ENCODE data around the gene NINJ2.

DNA sequence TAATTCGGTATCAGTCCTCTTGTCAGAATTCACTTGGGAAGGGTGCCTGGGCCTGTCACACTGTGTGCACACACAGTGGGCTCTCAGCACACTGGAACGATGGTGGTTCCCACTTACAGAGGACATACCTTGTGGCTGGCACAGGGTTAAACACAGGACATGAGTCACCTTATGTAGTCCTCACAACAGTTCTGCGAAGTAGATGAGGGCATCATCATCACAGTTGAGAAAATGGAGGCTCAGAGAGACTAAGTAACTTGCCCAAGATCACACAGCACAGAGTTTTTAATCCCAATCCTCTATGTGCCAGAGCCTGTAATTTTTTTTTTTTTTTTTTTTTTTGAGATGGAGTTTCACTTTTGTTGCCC is 90.7 kb downstream of the NINJ2 start:
- TF ChIP-seq, protein P1, sequence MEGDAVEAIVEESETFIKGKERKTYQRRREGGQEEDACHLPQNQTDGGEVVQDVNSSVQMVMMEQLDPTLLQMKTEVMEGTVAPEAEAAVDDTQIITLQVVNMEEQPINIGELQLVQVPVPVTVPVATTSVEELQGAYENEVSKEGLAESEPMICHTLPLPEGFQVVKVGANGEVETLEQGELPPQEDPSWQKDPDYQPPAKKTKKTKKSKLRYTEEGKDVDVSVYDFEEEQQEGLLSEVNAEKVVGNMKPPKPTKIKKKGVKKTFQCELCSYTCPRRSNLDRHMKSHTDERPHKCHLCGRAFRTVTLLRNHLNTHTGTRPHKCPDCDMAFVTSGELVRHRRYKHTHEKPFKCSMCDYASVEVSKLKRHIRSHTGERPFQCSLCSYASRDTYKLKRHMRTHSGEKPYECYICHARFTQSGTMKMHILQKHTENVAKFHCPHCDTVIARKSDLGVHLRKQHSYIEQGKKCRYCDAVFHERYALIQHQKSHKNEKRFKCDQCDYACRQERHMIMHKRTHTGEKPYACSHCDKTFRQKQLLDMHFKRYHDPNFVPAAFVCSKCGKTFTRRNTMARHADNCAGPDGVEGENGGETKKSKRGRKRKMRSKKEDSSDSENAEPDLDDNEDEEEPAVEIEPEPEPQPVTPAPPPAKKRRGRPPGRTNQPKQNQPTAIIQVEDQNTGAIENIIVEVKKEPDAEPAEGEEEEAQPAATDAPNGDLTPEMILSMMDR (IDR thresholded peaks at IDR 0.05; ENCODE audit: low read depth, low read length), result no peak
- TF ChIP-seq EZH2phosphoT487 (IDR thresholded peaks at IDR 0.05; ENCODE audit: low read depth), result no peak

Data from OCI-LY3 (cell line).